Mesendoderm (in vitro differentiated cells): ENCODE data around the gene IGFBP2.

ENCODE experiments used
- DNase-seq: peaks from one replicate; pipeline ENCODE4 v3.0.0; 2013
- H2AK5ac ChIP-seq: 2 replicates; pipeline ENCODE4 v1.6.1; 2013; ENCODE audit warnings: low read length, inconsistent platforms
- H2BK120ac ChIP-seq: 2 replicates; pipeline ENCODE4 v1.6.1; 2013; ENCODE audit warnings: low read depth, mild to moderate bottlenecking, low read length, moderate library complexity, mixed read lengths
- H2BK15ac ChIP-seq: replicated peaks from 2 replicates; pipeline ENCODE4 v1.6.1; 2013; ENCODE audit warnings: low read depth, mild to moderate bottlenecking, moderate library complexity
- H2BK5ac ChIP-seq: 2 replicates; pipeline ENCODE4 v1.6.1; 2013; ENCODE audit warnings: low read length, inconsistent platforms
- H3K18ac ChIP-seq: 2 replicates; pipeline ENCODE4 v1.6.1; 2013; ENCODE audit warnings: mild to moderate bottlenecking, low read length, mixed read lengths
- H3K23ac ChIP-seq: one replicate; pipeline ENCODE4 v1.6.1; 2013; ENCODE audit warnings: low read length
- H3K27ac ChIP-seq: 2 replicates; pipeline ENCODE4 v1.5.1; 2013; ENCODE audit warnings: low read depth, mild to moderate bottlenecking, inconsistent platforms, low read length, moderate library complexity
- H3K27me3 ChIP-seq: 2 replicates; pipeline ENCODE4 v1.6.1; 2013; ENCODE audit warnings: low read length, control low read depth, mild to moderate bottlenecking, inconsistent platforms; ENCODE audit not compliant: insufficient read depth, poor library complexity
- H3K36me3 ChIP-seq: 2 replicates; pipeline ENCODE4 v1.6.1; 2013; ENCODE audit warnings: low read length, inconsistent platforms; ENCODE audit not compliant: control insufficient read depth, insufficient read depth
- H3K4ac ChIP-seq: one replicate; pipeline ENCODE4 v1.6.1; 2013; ENCODE audit warnings: low read depth, mild to moderate bottlenecking, low read length, moderate library complexity
- H3K4me1 ChIP-seq: 2 replicates; pipeline ENCODE4 v1.6.1; 2013; ENCODE audit warnings: low read depth, low read length, inconsistent platforms; ENCODE audit not compliant: control insufficient read depth
- H3K4me2 ChIP-seq: 2 replicates; pipeline ENCODE4 v1.6.1; 2013; ENCODE audit warnings: low read length
- H3K4me3 ChIP-seq: 2 replicates; pipeline ENCODE4 v1.5.1; 2013; ENCODE audit warnings: mild to moderate bottlenecking, low read length
- H3K56ac ChIP-seq: one replicate; pipeline ENCODE4 v1.6.1; 2013; ENCODE audit warnings: low read length
- H3K79me1 ChIP-seq: 2 replicates; pipeline ENCODE4 v1.6.1; 2013; ENCODE audit warnings: low read length, inconsistent platforms
- H3K79me2 ChIP-seq: 2 replicates; pipeline ENCODE4 v1.6.1; 2013; ENCODE audit warnings: mild to moderate bottlenecking, low read length; ENCODE audit not compliant: control insufficient read depth, insufficient read depth
- H3K9ac ChIP-seq: 2 replicates; pipeline ENCODE4 v1.6.1; 2013; ENCODE audit warnings: low read length, inconsistent platforms
- H4K5ac ChIP-seq: one replicate; pipeline ENCODE4 v1.6.1; 2013; ENCODE audit warnings: low read length
- H4K8ac ChIP-seq: one replicate; pipeline ENCODE4 v1.6.1; 2013; ENCODE audit warnings: low read depth, mild to moderate bottlenecking, control low read depth, low read length, moderate library complexity
- WGBS: extraction: QIAGEN DNeasy Blood & Tissue Kit; methylation state at CpG from one replicate; pipeline ENCODE4 v1.1.7; 2013; ENCODE audit warnings: low lambda C conversion rate, missing lambda C conversion rate; ENCODE audit not compliant: insufficient coverage; ENCODE audit errors: extremely low coverage; 5-methylcytosine and 5-hydroxymethylcytosine counted together

IGFBP2 gene

DNA sequence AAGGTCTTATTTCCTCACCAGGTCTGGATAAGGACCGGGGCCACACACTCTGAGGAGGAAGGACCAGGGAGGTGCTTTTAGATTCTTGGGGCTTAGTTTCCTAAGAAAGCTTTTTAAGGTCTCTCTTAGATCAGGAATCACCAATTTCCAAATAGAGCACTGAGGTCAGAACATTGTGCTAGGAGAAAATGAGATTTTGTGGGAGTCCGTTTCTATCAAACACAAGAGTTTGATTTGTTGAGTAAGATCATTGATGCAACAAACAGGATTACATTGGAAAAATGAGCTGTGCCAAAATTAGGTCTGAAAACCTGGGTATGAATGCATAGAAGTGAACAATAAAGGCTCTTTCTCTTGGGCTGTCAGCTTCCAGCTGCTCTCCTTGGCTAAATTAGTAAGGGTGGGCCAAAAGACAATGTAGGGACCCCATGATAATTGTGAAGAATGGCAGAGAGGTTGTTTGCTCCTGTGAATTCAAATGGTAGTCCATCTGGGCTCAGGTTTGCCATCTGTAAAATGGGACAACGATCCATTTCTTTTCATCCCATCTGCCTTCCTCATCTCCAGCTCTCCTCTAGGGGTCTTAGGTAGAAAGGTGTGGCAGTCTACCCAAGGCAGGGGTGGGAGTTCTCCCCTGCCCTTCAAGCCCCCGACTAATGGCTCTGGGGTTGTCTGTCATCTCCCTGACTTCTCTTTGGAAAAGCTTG is 20.0 kb downstream of the IGFBP2 start:
- Histone ChIP-seq H3K56ac (no peak overlapping the region), H3K4me1 (no peaks in the 10 kb centered on the region), H3K79me1 (peaks cover 8% of the 10 kb centered on the region), H3K27me3 (no peaks in the 10 kb centered on the region), H4K8ac (no peak overlapping the region), H3K18ac (no peak overlapping the region), H3K36me3 (no peaks in the 10 kb centered on the region), H4K5ac (no peak overlapping the region), H3K23ac (no peak overlapping the region), H3K27ac (no peak overlapping the region), H3K4me2 (no peak overlapping the region), H3K4ac (no peak overlapping the region), H2BK15ac (no peak overlapping the region), H3K9ac (no peak overlapping the region), H2BK5ac (no peak overlapping the region), H3K79me2 (peaks cover 5% of the 10 kb centered on the region), H2AK5ac (no peak overlapping the region), H2BK120ac (no peak overlapping the region), H3K4me3 (no peak overlapping the region)
- DNase-seq = no peak
- WGBS = no CpG with 5 or more reads among the region's 4 CpGs

DNA sequence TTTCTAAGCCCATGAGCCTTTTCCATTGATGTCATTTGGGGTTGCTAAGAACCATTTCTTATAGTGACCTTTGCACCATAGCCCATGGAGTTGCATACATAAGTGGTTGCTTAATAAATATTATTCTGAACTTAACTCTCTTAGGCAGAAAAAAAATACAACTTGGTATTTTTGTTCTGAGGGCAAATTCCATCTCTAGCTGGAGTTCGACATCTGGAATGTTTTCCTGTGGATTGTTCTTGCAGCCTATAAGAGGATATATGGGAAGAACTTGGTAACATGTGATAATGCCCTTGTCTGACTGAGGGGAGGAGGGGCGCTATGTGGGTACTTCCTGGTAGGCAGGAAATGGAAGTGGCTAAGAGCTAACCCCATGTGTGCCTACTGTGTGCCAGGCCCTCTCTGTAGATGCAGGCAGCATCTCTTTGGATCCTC is 20.7 kb downstream of the IGFBP2 start:
- no peak for DNase-seq
- H2BK15ac ChIP-seq = no peak overlapping the region
- H3K4ac ChIP-seq = no peak overlapping the region
- no peak overlapping the region for H2AK5ac ChIP-seq
- no peak overlapping the region for H4K5ac ChIP-seq
- WGBS = no CpG with 5 or more reads among the region's 2 CpGs
- no peak overlapping the region for H3K9ac ChIP-seq
- H2BK120ac ChIP-seq = no peak overlapping the region
- no peaks in the 10 kb centered on the region for H3K4me1 ChIP-seq
- no peak overlapping the region for H3K18ac ChIP-seq
- no peaks in the 10 kb centered on the region for H3K36me3 ChIP-seq
- no peak overlapping the region for H2BK5ac ChIP-seq
- no peak overlapping the region for H4K8ac ChIP-seq
- no peaks in the 10 kb centered on the region for H3K27me3 ChIP-seq
- H3K4me2 ChIP-seq = no peak overlapping the region
- peaks cover 5% of the 10 kb centered on the region for H3K79me2 ChIP-seq
- H3K79me1 ChIP-seq = peaks cover 8% of the 10 kb centered on the region
- H3K23ac ChIP-seq = no peak overlapping the region
- no peak overlapping the region for H3K27ac ChIP-seq
- no peak overlapping the region for H3K4me3 ChIP-seq
- H3K56ac ChIP-seq = no peak overlapping the region

DNA sequence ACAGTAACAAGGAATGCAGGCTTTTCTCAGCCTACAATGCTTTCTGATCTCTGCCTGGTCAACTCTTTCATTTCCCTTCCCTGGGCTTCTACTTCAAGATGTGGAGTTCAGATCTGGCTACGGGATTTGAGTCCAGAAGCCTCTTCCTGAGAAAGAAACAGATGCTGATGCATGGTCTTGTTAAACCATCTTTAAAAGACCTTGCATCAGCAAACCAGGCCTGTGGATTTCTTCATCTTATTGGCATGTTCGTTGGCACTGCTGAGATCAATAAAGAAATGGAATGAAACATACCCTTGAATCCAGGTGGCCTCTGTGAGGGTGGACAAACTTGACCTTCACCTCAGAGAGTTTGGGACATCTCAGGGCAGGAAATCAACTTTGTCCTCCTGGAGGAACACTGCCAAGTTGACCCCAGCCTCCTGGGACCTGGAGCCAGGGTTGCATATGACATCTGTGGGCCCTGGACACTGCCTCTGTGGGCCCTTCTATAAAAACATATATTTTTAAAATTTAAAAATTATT is 21.4 kb downstream of the IGFBP2 start:
- H3K23ac ChIP-seq = no peak overlapping the region
- WGBS = no CpG with 5 or more reads among the region's 2 CpGs
- no peak overlapping the region for H3K4ac ChIP-seq
- no peak overlapping the region for H3K56ac ChIP-seq
- no peak overlapping the region for H2BK120ac ChIP-seq
- H3K79me2 ChIP-seq = peaks cover 5% of the 10 kb centered on the region
- H2BK5ac ChIP-seq = no peak overlapping the region
- no peak overlapping the region for H4K5ac ChIP-seq
- H2AK5ac ChIP-seq = no peak overlapping the region
- H3K4me2 ChIP-seq = no peak overlapping the region
- no peak overlapping the region for H3K18ac ChIP-seq
- H3K4me3 ChIP-seq = no peak overlapping the region
- H4K8ac ChIP-seq = no peak overlapping the region
- no peaks in the 10 kb centered on the region for H3K36me3 ChIP-seq
- H3K79me1 ChIP-seq = peaks cover 8% of the 10 kb centered on the region
- H3K27ac ChIP-seq = no peak overlapping the region
- H3K27me3 ChIP-seq = no peaks in the 10 kb centered on the region
- no peak for DNase-seq
- H3K4me1 ChIP-seq = no peaks in the 10 kb centered on the region
- H2BK15ac ChIP-seq = no peak overlapping the region
- H3K9ac ChIP-seq = no peak overlapping the region

DNA sequence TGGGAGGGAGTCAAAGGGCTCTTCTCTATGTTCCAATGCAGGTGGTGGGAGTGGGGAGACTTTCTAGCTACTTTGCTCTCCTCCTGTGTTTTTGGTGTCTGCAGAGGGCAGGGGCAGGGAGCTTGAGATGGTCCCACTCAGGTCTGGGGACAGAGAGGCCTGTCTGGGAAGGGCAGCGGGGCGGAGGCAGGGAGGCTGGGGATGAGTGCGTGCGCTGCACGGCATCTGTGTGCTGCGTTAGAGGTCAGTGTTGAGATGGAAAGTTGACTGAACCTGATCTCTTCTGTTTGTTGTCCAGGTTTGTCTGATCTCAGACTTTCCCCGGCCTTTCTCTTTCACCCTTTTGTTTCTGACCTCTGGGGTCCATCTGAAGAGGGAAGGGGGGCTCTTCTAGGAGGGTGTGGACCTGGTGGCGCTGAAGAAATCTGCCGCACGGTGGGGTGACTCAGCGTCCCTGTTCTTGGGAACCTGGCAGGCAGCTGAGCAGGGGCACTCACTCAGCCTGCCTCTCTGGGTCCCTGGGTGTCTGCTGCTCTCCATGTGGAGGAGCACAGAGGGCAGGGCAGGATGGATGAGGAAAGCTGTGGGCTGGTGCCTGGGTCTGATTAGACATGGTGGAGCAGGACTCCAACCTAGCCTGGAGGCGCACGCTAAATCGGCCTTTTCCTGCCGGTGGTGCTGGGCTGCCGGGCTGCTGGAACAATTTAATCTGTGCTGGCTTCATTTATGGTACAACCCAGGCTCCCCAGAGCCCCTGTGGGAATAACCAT is 24.1 kb downstream of the IGFBP2 start:
- no peak overlapping the region for H3K23ac ChIP-seq
- no CpG with 5 or more reads among the region's 16 CpGs for WGBS
- DNase-seq = no peak
- no peak overlapping the region for H3K4me2 ChIP-seq
- peaks cover 3% of the 10 kb centered on the region for H3K79me2 ChIP-seq
- H4K5ac ChIP-seq = no peak overlapping the region
- no peak overlapping the region for H2BK120ac ChIP-seq
- no peak overlapping the region for H3K18ac ChIP-seq
- no peak overlapping the region for H3K56ac ChIP-seq
- H3K4ac ChIP-seq = no peak overlapping the region
- no peaks in the 10 kb centered on the region for H3K4me1 ChIP-seq
- no peak overlapping the region for H4K8ac ChIP-seq
- no peak overlapping the region for H2BK15ac ChIP-seq
- H3K79me1 ChIP-seq = peaks cover 8% of the 10 kb centered on the region
- no peak overlapping the region for H3K9ac ChIP-seq
- H2BK5ac ChIP-seq = no peak overlapping the region
- H3K4me3 ChIP-seq = no peak overlapping the region
- H3K36me3 ChIP-seq = no peaks in the 10 kb centered on the region
- no peaks in the 10 kb centered on the region for H3K27me3 ChIP-seq
- no peak overlapping the region for H3K27ac ChIP-seq
- H2AK5ac ChIP-seq = no peak overlapping the region

DNA sequence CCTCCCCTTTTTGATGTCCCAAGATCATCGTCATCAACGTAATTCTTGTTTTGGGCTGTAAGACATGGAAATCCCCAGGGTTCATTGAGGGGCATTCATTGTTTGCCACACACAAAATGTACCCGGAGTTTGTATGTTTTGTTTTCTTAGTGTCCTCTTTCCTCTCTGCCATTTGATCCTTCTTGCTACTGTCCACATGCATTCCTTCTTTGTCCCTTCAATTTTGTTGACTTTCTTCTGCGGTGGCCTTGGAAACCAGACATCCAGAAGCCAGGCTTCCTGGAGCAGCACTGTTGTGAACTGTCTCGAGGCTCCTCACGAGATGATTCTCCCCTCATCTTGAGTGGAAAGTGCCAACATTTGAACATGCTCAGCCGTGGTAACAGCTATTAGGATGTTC is 24.8 kb downstream of the IGFBP2 start:
- Histone ChIP-seq H3K27ac (no peak overlapping the region), H2BK5ac (no peak overlapping the region), H3K36me3 (no peaks in the 10 kb centered on the region), H3K4me1 (no peaks in the 10 kb centered on the region), H3K27me3 (no peaks in the 10 kb centered on the region), H4K5ac (no peak overlapping the region), H3K4me3 (no peak overlapping the region), H3K79me1 (peaks cover 8% of the 10 kb centered on the region), H3K9ac (no peak overlapping the region), H3K23ac (no peak overlapping the region), H3K79me2 (peaks cover 3% of the 10 kb centered on the region), H2AK5ac (no peak overlapping the region), H4K8ac (no peak overlapping the region), H2BK15ac (no peak overlapping the region), H3K4me2 (no peak overlapping the region), H2BK120ac (no peak overlapping the region), H3K56ac (no peak overlapping the region), H3K4ac (no peak overlapping the region), H3K18ac (no peak overlapping the region)
- WGBS = no CpG with 5 or more reads among the region's 7 CpGs
- DNase-seq = no peak
